IPS-NIHi7 (cell line): Measurements from ENCODE around the gene SLX4.
"Not testable (repeated sequence)": the region's sequence is repeated elsewhere in the genome, so short reads cannot be mapped to it uniquely, and the experiment has no call there.

Experiments used
- DNase-seq: peaks from one replicate; pipeline ENCODE4 v3.0.0; 2012; ENCODE audit warnings: mixed read lengths; ENCODE audit errors: extremely low spot score

Gene SLX4

GRCh38 chr16:3611146-3611975, at the start of gene SLX4:
TSS of gene SLX4 (minus strand) at chr16:3611606. CDS start at chr16:3608964, 2,642 bp downstream.
- DNase-seq = peak; percentile 100

- no peak for DNase-seq
Measured at GRCh38 chr16:3659251-3659650, 47.8 kb upstream of the SLX4 start.

GRCh38 chr16:3656491-3657468, 45.4 kb upstream of the SLX4 start:
- DNase-seq = no peak

- not testable (repeated sequence) for DNase-seq
Measured at GRCh38 chr16:3656160-3656490, 44.7 kb upstream of the SLX4 start.

GRCh38 chr16:3655396-3656159, 44.2 kb upstream of the SLX4 start:
- DNase-seq = no peak

GRCh38 chr16:3655030-3655395, 43.6 kb upstream of the SLX4 start:
- no peak for DNase-seq

GRCh38 chr16:3654249-3654991, 43.0 kb upstream of the SLX4 start, which contains the start of gene DNASE1:
TSS of gene DNASE1 (plus strand) at chr16:3654691. CDS start at chr16:3655374, 683 bp downstream.
- DNase-seq = peak; percentile 85

- no peak for DNase-seq
Measured at GRCh38 chr16:3652373-3653195, 41.2 kb upstream of the SLX4 start.

- DNase-seq = peak; percentile 7
Measured at GRCh38 chr16:3651461-3652372, 40.3 kb upstream of the SLX4 start.

- no peak for DNase-seq
Measured at GRCh38 chr16:3650631-3651265, 39.3 kb upstream of the SLX4 start.

GRCh38 chr16:3646348-3646920, 35.0 kb upstream of the SLX4 start:
- DNase-seq = peak; percentile 23

GRCh38 chr16:3645504-3646347, 34.3 kb upstream of the SLX4 start:
- DNase-seq = peak; percentile 79

GRCh38 chr16:3645108-3645503, 33.7 kb upstream of the SLX4 start:
- no peak for DNase-seq

- DNase-seq = peak; percentile 7
Measured at GRCh38 chr16:3643095-3643730, 31.8 kb upstream of the SLX4 start.

- peak; percentile 73 for DNase-seq
Measured at GRCh38 chr16:3642397-3643094, 31.1 kb upstream of the SLX4 start.

GRCh38 chr16:3641801-3642396, 30.5 kb upstream of the SLX4 start:
- DNase-seq = peak; percentile 4
